GM19238 (cell line): ENCODE data around the gene RAC2.

Source experiments
- DNase-seq: peaks from one replicate; pipeline ENCODE4 v3.0.0; 2011; ENCODE audit warnings: low spot score; ENCODE audit not compliant: insufficient read length

Gene RAC2

DNA sequence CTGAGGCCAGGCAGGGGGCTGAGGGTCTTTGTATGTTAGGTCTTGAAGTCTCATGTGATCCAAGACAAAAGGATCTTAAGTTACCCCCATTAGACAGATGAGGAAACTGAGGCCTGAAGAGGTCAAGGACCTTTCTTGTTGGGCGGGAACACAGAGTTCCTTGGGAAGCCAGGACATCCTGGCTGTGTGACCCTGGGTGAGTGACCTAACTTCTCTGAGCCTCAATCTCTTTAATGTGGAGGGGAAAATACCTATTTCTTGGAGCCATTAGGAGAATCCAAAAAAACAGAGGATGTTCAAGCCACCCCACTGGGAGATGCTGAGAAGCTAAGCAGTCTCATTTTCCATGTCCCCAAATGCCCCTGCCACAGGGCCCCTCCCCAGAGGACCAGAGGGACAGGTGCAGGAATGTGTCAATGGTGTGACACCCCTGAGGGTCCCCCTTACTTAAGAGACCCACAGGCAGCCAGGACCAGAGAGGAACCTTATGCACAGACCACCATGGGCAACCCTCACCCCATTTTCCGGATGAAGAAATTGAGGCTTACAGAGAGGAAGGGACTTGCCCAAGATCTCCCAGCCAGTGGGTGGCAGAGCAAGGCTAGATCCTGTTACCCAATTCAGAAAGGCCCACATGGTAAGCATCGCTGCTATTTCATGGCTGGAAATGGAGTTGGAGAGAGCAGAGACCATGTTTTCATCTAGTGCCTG lies 8.0 kb downstream of the RAC2 start:
- no peak for DNase-seq

DNA sequence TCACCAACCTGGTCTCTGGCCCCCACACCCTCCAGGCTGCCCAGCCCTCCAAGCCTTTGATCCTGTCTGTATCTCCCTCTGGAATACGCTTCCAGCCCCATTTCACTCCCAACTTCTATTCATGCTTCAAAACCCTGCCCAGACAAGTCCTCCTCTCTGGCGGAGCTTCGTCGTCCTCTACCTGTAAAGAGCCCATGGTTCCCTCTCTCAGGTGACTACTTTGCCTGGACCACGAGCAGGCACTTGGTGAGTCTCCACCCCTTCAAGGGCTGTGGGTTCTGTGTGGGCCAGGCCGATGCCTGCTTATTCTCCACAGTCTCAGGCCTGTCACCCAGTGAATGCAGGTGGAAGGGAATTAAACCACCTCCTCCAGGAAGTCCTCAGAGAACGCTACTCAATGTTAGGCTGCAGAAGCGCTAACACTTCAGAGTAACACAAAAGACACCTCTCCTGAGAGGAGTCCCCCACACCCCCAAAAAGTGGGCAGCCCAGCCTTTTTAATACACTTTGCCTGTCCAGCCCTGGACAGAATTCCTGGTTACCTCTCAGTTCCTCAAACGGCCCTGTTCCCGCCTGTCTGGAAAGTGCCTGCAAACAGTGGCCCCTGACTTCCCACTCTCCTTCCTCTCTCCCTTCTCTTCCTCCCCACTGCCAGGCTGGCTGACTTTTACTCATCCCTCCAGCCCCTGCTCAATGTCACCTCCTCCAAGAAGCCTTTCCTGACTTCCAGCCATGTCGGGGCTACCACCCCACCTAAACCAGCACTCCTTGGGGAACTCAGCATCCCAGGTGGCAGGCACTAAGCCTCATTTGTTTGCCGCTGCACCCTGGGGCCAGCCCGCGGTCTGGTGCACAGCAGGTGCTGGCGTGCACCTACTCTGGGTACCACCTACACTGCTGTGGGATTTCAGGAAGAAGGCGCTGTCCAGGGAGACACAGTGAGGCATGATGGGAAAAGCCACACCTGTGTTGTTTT lies 9.0 kb downstream of the RAC2 start:
- no peak for DNase-seq

DNA sequence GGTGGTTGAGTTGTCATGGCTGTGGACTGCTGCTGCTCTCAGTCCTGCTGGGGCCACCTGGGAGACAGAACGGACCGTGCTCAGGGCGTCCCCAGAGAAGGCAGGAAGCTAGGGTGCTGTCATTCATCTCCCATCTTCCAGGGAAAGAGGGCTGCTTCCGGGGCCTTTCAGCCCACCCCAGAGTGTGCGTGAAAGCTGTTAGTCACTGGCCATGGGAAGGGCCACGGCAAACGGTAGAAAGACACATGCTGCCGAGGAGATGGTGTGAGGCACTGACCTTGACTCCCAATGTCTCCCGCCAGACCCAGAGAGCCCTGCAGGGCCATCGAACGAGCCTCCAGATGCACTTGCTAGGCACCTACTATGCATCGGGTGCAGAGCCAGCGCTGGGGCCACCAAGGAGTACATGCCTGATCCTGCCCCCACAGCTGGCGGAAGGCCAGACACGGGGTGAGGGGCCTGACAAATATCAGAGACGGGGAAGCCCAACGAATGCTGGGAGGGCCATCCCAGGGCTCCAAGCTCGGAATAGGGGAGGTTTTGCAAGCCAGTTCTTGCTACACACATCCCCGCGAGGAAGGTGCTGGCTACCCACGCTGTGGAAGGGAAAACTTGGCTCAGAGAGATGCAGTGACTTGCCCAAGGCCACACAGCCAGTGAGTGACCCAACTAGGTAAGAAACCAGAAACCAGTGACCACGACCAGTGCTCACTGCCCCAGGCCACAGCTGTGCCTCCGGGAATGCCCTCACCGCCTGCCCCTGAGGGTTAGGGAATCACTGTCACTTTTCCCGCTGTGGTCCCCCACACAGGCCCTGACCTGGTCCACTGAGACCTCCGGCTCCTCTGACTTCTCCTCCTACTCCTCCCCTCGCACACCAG lies 10.1 kb downstream of the RAC2 start:
- peak; percentile 0 for DNase-seq

DNA sequence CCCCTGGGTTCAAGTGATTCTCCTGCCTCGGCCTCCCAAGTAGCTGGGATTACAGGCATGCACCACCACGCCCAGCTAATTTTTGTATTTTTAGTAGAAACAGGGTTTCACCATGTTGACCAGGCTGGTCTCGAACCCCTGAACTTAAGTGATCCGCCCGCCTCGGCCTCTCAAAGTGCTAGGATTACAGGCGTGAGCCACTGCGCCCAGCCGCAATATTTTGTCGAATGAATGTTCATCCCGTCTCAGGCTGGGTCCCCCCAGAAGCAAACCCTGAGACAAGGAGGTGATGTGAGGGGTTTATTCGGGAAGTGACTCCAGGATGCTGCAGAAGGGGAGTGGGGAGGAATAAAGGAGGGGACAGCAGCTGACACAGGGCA lies 10.7 kb downstream of the RAC2 start:
- peak; percentile 0 for DNase-seq

DNA sequence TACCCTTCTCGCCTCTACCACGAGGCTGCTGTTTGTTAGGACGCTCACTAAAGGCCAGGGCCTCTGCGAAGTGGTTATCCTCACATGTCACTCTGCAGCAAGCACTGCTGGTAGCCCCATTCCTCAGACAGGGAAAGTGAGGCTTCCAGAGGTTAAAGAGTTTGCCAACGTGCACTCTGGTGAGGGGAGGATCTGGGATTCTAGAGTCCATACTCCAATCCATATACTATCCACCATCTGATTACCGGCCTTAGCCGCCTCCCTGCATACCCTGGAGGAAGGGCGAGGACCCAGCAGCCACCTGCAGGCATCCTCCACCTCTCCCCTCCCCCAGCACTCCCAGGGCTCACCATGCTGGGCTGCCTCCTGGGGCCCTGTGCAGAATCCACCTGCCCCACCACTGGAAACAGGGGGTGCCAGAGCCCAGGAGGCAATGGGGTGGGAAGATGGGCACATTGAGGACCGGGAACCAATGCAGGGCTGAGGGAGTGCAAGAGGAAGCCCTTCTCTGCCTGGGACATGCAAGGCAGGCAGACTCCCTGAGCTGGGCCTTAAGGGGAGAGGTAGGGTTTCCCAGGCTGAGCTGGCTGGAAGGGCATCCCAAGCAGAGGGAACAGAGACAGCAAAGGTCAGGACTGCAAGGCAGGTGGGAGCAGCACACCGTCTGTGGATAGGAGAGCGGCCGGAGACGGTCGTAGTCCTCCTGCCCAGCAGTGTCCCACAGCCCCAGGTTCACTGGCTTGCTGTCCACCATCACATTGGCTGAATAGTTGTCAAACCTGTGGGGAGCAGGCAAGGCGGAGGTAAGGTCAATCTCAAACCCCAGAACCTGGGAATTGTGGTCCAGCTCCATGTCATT lies 11.7 kb downstream of the RAC2 start:
- DNase-seq, result no peak

DNA sequence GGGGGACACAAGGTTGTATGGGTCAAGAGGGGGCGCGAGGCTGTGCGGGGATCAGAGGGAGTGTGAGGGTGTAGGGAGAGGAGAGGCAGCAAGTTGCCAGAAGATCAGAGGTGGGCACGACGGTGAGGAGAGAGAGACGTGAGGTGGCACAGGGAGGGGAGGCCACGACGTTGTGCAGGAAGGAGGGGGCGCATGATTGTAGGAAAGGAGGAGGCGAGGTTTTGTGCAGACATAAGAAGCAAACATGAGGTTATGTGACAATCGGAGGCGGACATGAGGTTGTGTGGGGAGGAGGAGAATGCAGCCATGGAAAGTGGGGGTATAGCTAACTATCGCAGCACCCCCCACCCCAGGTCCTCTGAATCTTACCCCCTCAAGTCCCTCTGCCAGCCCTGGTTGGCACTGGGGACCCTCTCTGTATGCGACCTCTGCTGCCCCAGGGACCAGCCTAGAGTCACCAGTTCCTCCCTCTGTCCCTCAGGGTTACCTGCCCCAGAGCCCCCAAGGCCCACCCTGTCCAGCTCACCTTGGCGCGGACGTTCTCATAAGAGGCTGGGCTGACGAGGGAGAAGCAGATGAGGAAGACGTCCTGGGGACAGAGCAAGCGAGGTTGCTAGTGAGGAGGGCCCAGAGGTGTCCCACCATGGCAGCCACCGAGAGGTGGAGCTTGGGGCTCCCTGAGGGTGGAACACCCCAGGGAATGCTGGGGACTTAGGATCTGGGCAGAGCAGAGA lies 12.5 kb downstream of the RAC2 start:
- no peak for DNase-seq

DNA sequence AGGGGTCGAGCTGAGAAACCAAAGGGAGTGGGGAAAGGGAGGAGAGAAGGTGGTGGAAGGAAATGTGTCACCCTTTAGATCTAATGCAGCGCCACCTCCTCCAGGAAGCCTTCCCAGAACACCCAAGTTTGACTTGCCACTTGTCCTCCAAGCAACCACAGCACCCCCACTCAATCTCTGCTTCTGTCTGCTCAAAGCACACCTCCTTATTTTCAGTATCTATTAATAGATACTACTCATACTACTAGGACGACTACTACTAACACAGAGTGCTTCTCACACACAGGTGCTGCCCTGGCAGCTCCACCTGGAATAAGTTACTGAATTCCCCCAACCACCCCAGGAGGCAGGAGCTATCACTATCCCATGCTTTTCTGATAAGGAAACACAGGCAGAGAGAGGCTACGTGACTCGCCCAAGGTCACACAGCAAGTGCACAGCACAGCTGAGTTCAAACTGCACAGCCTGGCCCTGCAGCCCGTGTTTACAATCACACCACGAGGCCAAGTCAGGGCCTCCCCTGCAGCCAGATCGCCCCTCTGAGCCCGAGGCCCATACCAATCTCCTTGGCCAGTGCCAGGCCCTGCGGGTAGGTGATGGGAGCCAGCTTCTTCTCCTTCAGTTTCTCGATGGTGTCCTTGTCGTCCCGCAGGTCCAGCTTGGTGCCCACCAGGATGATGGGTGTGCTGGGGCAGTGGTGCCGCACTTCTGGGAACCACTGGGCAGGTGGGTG lies 13.2 kb downstream of the RAC2 start:
- no peak for DNase-seq

DNA sequence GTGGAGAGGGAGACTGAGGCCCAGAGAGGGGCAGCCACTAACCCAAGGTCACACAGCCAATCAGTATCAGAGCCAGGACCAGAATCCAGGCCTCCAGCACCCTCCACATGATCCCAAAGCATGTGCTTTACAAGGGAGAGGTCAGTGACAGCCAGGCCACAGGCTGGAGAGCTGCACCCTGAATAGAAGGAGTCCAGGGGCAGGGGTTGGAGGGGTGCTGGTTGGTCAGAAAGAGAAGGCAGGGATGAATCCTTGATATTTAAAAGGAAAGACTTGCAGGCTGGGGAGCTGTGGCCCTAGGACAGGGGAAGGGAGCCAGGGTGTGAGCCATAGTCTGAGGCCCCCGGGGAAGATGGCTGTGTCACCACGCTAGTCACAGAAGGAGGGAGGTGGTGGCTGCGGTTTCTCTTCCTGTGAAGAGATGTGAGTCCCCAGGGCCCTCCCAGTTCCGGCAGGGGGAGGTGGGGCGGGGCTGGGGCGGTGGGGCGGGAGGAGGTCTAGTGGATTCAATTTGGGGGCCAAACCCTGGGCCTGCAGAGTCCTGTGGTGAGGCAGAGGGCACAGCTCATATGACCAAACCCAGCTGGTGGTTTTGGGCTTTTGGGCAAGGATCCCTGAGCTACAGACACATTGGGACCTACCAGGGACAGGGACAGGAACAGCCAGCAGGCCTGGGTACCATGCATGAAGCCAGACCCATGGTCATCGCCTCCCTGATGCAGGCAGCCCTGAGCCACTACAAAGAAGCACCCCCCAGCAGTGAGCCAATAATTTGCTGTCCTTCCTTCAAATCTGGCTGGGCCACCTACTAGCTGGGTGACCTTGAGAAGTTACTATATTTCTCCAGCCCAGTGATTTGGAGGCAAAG lies 14.0 kb downstream of the RAC2 start:
- DNase-seq, result peak; percentile 89

DNA sequence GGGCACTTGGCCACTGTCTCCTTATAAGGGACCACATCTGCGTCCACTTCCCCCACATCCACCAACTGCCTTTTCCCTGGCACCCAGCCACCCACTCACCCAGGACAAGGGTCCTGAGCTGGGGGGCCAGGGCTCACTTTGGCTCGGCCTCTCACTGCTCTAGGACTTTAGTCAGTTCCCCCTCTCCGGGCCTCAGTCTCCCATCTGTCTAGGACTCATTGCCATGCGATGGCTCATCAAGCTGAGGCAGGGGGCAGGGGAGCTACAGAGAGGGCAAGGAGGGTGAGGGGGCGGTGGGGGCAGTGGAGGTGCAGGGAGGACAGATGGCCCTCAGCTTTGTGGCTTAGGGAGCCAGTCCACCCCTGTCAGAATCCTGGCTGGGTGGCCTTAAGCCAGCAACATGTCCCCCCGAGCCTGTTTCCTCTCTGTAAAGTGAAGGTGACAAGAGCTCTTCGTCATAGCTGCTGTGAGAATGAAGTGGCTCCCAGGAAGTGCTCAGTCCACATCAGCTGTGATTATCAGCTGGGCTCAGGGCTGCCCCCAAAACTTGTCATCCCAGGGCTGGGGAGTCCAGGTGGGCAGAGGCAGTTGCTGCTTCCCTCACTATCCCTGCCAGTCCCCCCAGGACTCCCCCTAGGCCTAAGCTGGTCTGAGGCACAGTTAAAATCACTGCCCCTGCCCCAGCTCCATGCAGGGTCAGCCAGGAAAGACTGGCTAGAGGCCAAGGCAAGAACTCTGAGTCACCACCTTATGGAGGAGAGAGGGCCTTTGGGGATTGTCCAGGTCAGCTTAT lies 14.9 kb downstream of the RAC2 start:
- DNase-seq, result no peak

DNA sequence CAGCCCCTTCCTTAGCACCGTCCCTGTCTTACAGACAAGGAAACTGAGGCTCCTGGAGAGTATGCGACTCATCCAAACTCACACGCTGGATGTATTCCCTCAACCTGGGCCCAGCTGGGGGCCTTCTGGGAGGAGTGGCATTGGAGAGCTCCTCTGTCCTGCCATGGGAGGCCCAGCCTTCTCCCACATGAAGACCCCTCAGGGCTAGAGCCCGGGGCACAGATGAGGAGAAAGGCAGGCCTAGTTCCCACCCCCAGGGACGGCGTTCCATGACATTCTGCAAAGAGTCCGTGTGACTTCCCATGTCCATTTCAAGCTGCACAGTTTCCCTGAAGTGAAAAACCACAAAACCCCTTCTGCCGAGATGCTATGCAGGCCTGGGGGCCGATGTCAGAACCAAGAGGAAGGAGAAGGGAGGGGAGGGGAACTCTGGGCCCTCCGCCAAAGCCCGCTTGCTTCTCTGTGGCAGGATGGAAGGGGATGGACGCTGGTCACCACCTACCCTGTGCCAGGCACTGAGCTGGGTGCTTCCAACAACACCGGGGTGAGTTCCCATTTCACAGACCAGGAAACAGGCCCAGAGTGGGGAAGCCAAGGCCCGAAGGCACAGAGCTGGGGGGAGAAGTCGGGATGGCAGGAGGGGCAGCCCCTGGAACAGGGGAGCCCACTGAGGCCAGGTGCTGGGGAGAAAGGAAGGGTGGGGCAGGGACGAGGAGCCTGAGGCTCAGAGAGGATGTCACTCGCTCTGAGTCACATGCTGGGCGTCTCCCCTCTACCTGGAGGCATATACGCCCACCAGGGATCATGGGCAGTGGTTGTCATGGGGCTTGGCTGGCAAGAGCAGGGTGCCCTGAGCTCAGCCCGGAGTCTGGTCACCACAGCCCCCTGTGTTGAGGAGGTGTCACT lies 15.7 kb downstream of the RAC2 start:
- no peak for DNase-seq

DNA sequence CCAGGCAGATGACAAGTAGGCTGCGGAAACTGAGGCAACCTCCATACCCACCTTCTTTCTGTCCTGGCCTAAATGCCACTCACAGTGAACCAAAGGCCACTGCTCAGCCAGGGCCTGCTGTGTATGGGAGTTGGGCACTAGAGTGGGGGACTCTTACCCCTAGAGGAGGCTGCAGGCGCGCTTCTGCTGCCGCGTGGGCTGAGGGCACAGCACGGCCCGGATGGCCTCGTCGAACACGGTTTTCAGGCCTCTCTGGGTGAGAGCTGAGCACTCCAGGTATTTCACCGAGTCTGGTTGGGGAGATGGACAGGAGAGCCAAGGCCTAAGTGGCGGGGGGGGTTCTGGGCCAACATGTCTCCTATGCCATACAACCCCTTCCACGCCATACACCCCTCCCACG lies 17.6 kb downstream of the RAC2 start:
- DNase-seq, result no peak

DNA sequence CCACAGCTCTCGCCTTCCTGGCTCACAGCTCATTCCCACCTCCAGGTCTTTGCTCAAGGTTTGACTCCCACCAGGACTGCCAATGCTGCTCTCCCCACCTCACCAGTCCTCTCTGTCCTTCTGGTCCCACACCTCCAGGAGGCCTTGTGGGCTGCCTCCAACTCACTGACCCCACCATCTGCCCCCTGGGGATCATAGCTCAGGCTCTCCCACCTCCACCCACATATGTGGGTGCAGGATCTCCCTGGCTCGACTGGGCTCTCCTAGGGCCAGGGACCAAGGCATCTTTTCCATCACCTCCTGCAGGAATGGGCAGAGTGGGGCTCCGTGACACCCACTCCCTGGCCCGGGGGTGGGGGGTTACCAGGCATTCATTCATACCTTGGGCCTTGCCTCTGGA lies 18.0 kb downstream of the RAC2 start:
- DNase-seq, result no peak

DNA sequence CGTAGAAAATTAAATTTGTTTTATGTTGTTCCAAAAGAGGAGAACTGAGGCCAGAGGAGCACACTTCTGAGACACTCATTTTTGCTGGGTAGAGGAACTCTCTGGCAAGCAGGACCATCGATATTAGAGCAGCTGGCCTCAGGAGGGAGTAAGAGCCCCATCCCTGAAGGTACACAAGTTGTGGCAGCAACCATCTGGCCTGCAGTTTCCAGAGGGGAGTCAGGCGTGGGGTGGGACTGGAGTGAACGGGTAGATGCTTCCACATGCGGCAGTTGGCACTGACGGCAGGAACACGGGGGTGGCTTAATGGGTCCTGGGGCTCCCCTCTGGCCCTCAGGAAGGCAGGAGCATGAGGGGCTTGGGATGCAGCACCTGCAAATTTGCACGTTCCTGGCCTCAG lies 18.6 kb downstream of the RAC2 start:
- no peak for DNase-seq

DNA sequence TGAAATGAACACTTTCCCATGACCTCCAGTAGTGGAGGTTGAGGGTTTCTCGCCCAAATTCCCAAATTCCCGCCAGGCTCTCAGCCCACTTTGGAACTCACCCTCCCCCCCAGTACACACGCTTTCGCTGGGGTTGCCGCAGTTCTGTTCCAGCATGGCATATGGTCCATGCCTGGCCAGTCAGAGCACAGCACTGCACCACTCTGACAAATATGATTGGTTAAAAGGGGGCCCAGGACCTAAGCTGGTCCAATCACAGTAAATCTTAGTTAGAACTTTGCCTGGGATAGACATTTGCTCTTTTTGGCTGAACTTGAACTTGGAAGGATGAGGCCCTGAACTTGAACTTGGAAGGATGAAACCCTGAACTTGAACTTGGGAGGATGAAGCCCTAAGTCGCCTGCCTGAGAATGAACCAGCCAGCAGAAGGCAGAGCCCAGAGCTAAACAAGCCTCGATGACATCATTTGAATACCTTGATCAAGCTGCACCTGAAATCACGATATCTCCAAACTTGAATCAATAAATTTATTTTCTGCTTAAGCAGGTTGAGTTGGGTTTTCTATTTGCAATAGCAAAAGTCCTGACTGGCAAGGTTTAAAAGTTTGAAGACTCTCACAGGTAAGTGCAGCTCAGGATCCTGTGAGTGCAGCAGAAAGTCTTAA lies 19.2 kb downstream of the RAC2 start:
- DNase-seq, result no peak

DNA sequence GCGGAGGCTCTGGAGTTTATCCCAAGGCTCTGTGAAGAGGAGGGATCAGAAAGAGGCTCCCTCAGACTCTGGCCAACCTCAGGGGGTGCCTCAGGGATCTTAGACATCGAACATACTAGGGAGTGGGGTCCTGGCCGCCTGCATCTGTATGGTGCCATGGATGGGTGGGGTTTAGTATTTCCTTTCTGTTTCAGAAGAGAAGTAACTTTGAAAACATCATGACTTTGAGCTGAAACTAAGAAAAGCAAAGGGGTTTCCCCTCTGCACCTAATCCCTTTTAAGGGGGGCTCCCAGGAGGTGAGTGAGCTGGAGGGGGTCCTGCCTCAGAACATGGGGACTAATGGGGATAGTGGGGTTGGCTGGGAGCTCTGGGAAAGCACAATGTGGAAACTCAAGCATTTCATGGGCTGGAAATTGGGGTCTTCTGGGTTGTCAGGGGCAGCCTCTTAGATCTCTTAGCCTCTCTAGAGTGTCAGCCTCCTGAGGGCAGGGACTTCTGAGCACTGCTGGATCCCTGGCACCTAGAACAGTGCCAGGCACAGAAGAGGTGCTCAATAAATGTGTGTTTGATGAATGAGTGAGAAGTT lies 20.0 kb downstream of the RAC2 start:
- DNase-seq, result peak; percentile 53
